H1 (cell line): ENCODE results near the gene RGS9BP. TPM values are rescaled to one million over a fixed set of nuclear protein-coding genes. Genes with fewer than 3 reads are reported as not detected.
"Not testable (repeated sequence)": the region's sequence is repeated elsewhere in the genome, so short reads cannot be mapped to it uniquely, and the experiment has no call there.

Source experiments
- CTCF ChIA-PET: fragments of 300-600 bp; sonication (Branson Sonifier 250); formaldehyde crosslinking; loops from one replicate; lab custom pipeline; 2021; ENCODE audit not compliant: partially characterized antibody; lab: Charles Lee
- POLR2A ChIA-PET: fragments of 300-600 bp; sonication (Branson Sonifier 250); formaldehyde crosslinking; loops from one replicate; lab custom pipeline; 2021; ENCODE audit warnings: inconsistent platforms; ENCODE audit not compliant: partially characterized antibody; lab: Charles Lee
- DNase-seq, 2 experiments: peaks; one replicate each; pipeline versions ENCODE4 v3.0.0 to v3.0.0-alpha.2; 2010 to 2022; ENCODE audit warnings: low spot score in 2 of 2, low read depth in 1 of 2, mixed read lengths in 1 of 2
- FAIRE-seq: peaks from 2 replicates; lab custom pipeline; 2011; peaks lifted over from hg19 to GRCh38; lab: Jason Lieb, UNC
- H2AFZ ChIP-seq: 2 replicates; pipeline ENCODE4 v1.8.1; 2012; ENCODE audit warnings: low read length, inconsistent platforms
- H2AK5ac ChIP-seq: 2 replicates; pipeline ENCODE4 v1.6.1; 2013; ENCODE audit warnings: low read depth, low read length
- H2BK120ac ChIP-seq: replicated peaks from 2 replicates; pipeline ENCODE3; 2013; ENCODE audit warnings: low read depth, low read length, inconsistent platforms
- H2BK12ac ChIP-seq: 2 replicates; pipeline ENCODE4 v1.6.1; 2013; ENCODE audit warnings: low read depth, low read length
- H2BK15ac ChIP-seq: 2 replicates; pipeline ENCODE4 v1.6.1; 2013; ENCODE audit warnings: low read length
- H2BK20ac ChIP-seq: 2 replicates; pipeline ENCODE4 v1.6.1; 2013; ENCODE audit warnings: low read length
- H2BK5ac ChIP-seq: 2 replicates; pipeline ENCODE4 v1.6.1; 2013; ENCODE audit warnings: low read depth, low read length
- H3K14ac ChIP-seq: 2 replicates; pipeline ENCODE4 v1.6.1; 2013; ENCODE audit warnings: inconsistent platforms; ENCODE audit not compliant: insufficient read length
- H3K18ac ChIP-seq: 2 replicates; pipeline ENCODE4 v1.6.1; 2013; ENCODE audit warnings: low read length; ENCODE audit errors: extremely low read depth
- H3K23ac ChIP-seq: 2 replicates; pipeline ENCODE4 v1.6.1; 2013; ENCODE audit warnings: inconsistent platforms; ENCODE audit not compliant: insufficient read length
- H3K23me2 ChIP-seq: 2 replicates; pipeline ENCODE4 v1.6.1; 2013; ENCODE audit warnings: low read depth, low read length
- H3K27ac ChIP-seq: 2 replicates; pipeline ENCODE4 v1.6.1; 2011; ENCODE audit warnings: low read depth, low read length, inconsistent platforms
- H3K27me3 ChIP-seq, 4 experiments: replicated peaks in 1 of 4; 1 replicate in 1 of 4; 2 replicates in 3 of 4; pipeline versions ENCODE4 v1.6.1 to v1.8.1; 2011 to 2013; ENCODE audit warnings: low read length in 3 of 4, mild to moderate bottlenecking in 3 of 4, inconsistent platforms in 2 of 4, mixed read lengths in 2 of 4, moderate library complexity in 1 of 4; ENCODE audit not compliant: control insufficient read depth in 3 of 4, insufficient read depth in 3 of 4; ENCODE audit errors: extremely low read depth in 1 of 4
- H3K36me3 ChIP-seq, 4 experiments: 2 replicates each; pipeline versions ENCODE4 v1.6.1 to v1.8.1; 2011 to 2013; ENCODE audit warnings: mild to moderate bottlenecking in 4 of 4, low read length in 3 of 4, moderate library complexity in 2 of 4, control low read depth in 1 of 4, inconsistent platforms in 1 of 4; ENCODE audit not compliant: insufficient read depth in 4 of 4, control insufficient read depth in 2 of 4
- H3K4ac ChIP-seq: replicated peaks from 2 replicates; pipeline ENCODE3; 2013; ENCODE audit warnings: low read length, low read depth, mixed read lengths, inconsistent platforms; ENCODE audit not compliant: insufficient read length
- H3K4me1 ChIP-seq, 4 experiments: replicated peaks in 1 of 4; 1 replicate in 1 of 4; 2 replicates in 3 of 4; pipeline versions ENCODE4 v1.6.1 to v1.8.1; 2011 to 2013; ENCODE audit warnings: low read length in 3 of 4, inconsistent platforms in 2 of 4, mixed read lengths in 1 of 4; ENCODE audit not compliant: insufficient read depth in 4 of 4, control insufficient read depth in 3 of 4
- H3K4me2 ChIP-seq, 2 experiments: 2 replicates each; pipeline versions ENCODE4 v1.6.1 to v1.8.1; 2011 to 2013; ENCODE audit warnings: low read depth in 2 of 2, low read length in 2 of 2, control low read depth in 1 of 2, inconsistent platforms in 1 of 2, mild to moderate bottlenecking in 1 of 2; ENCODE audit not compliant: insufficient read depth in 1 of 2
- H3K4me3 ChIP-seq, 4 experiments: fragments of 200-600, 300-600 bp in 1 of 4; sonication (generic), shearing (Covaris generic), sonication (Bioruptor Twin) in 1 of 4; 2 replicates each; pipeline versions ENCODE4 v1.5.1 to v1.8.1; 2011 to 2016; ENCODE audit warnings: low read length in 4 of 4, low read depth in 3 of 4, control low read depth in 2 of 4, inconsistent platforms in 2 of 4, mild to moderate bottlenecking in 2 of 4, mixed read lengths in 1 of 4, moderate library complexity in 1 of 4; ENCODE audit not compliant: insufficient read depth in 2 of 4; ENCODE audit errors: extremely low read depth in 1 of 4
- H3K56ac ChIP-seq: replicated peaks from 2 replicates; pipeline ENCODE3; 2013; ENCODE audit warnings: low read depth, mild to moderate bottlenecking, mixed read lengths, low read length, inconsistent platforms; ENCODE audit not compliant: insufficient read length
- H3K79me1 ChIP-seq: 2 replicates; pipeline ENCODE4 v1.6.1; 2013; ENCODE audit warnings: low read depth, low read length, control low read depth
- H3K79me2 ChIP-seq, 2 experiments: 2 replicates each; pipeline versions ENCODE4 v1.6.1 to v1.8.1; 2012 to 2013; ENCODE audit warnings: low read length in 2 of 2, mild to moderate bottlenecking in 2 of 2, inconsistent platforms in 1 of 2; ENCODE audit not compliant: insufficient read depth in 2 of 2, control insufficient read depth in 1 of 2
- H3K9ac ChIP-seq, 4 experiments: replicated peaks in 1 of 4; 1 replicate in 1 of 4; 2 replicates in 3 of 4; pipeline versions ENCODE4 v1.6.1 to v1.8.1; 2011 to 2013; ENCODE audit warnings: low read depth in 3 of 4, low read length in 3 of 4, control low read depth in 2 of 4, mild to moderate bottlenecking in 2 of 4, moderate library complexity in 2 of 4, inconsistent platforms in 1 of 4; ENCODE audit errors: extremely low read depth in 1 of 4
- H3K9me3 ChIP-seq, 2 experiments: 2 replicates each; pipeline versions ENCODE4 v1.6.1 to v1.8.1; 2012 to 2013; ENCODE audit warnings: mild to moderate bottlenecking in 2 of 2, moderate library complexity in 2 of 2, control low read depth in 1 of 2, inconsistent platforms in 1 of 2, low read depth in 1 of 2, low read length in 1 of 2, mixed read lengths in 1 of 2; ENCODE audit not compliant: insufficient read depth in 2 of 2
- H4K20me1 ChIP-seq, 2 experiments: replicated peaks in 1 of 2; 2 replicates each; pipeline versions ENCODE3 to v1.8.1; 2011 to 2013; ENCODE audit warnings: inconsistent platforms in 2 of 2, low read length in 2 of 2, mild to moderate bottlenecking in 1 of 2; ENCODE audit not compliant: insufficient read depth in 2 of 2, control insufficient read depth in 1 of 2
- H4K5ac ChIP-seq: 2 replicates; pipeline ENCODE4 v1.6.1; 2013; ENCODE audit warnings: low read length, low read depth, mixed read lengths, inconsistent platforms; ENCODE audit not compliant: insufficient read length
- H4K8ac ChIP-seq: 2 replicates; pipeline ENCODE4 v1.8.0; 2013; ENCODE audit warnings: mild to moderate bottlenecking, moderate library complexity, low read length, inconsistent platforms; ENCODE audit not compliant: insufficient read depth; ENCODE audit errors: extremely low read depth
- H4K91ac ChIP-seq: replicated peaks from 2 replicates; pipeline ENCODE3; 2013; ENCODE audit warnings: low read length, mixed read lengths, inconsistent platforms; ENCODE audit not compliant: insufficient read length
- WGBS, 2 experiments: shearing (Covaris generic) in 1 of 2; methylation state at CpG; one replicate each; pipeline versions ENCODE4 v1.1.6 to v1.1.7; 2013 to 2015; ENCODE audit warnings: low lambda C conversion rate in 2 of 2, mixed read lengths in 2 of 2, inconsistent platforms in 1 of 2, low coverage in 1 of 2, missing lambda C conversion rate in 1 of 2; ENCODE audit not compliant: insufficient replicate concordance in 2 of 2, insufficient coverage in 1 of 2, insufficient read length in 1 of 2; ENCODE audit errors: extremely low coverage in 1 of 2, missing lambda C conversion rate in 1 of 2; 5-methylcytosine and 5-hydroxymethylcytosine counted together
- polyA plus RNA-seq, 7 experiments: library from polyadenylated mRNA; depleted of rRNA in 3 of 7; stranded (reverse) in 5 of 7; unstranded in 2 of 7; fragments of >200 nt in 5 of 7; fragments of 200-250 nt in 2 of 7; gene quantifications; 1 replicate in 5 of 7; 2 replicates in 1 of 7; 4 replicates in 1 of 7; pipeline versions ENCODE4 v1.2.1 to v1.2.3, GENCODE V29; 2011 to 2013; ENCODE audit warnings: missing spikeins in 2 of 7, mixed read lengths in 2 of 7
- total RNA-seq: library from RNA; stranded (reverse); fragmentation: NEBNext Ultra II Directional; extraction: Animal tissue kit (Norgen Biotek cat#: 25700); gene quantifications from 2 replicates; pipeline ENCODE4 v1.2.1, GENCODE V29; 2021

The RGS9BP gene
- total and polyA plus RNA-seq, 2 of the 8 experiments (the other 6 are each of a cell fraction or from before 2014, with no cell fraction given) = 0.11 to 0.26 TPM

DNA sequence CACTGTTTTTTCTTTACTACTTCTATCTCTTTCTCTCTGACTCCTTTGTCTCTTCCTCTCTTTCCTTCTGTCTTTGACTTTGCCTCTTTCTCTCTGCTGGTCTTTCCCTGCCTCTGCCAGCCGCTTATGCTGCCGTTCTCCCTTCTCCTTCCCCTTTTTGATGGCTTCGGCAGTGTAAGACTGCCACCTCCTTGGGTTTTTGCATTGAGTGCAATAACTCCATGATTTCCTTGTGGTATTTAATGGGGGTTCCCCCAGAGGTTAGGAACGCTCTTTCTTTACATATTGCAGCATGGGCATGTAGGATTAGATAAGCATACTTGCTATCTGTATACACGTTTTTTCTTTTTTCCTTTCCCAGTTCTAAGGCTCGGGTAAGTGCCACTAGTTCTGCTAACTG is 19.9 kb downstream of the RGS9BP start:
- H3K4ac ChIP-seq, H4K20me1 ChIP-seq, H3K18ac ChIP-seq, H2BK120ac ChIP-seq, H3K4me3 ChIP-seq, H3K4me2 ChIP-seq, POLR2A ChIA-PET, H3K36me3 ChIP-seq, H3K9me3 ChIP-seq, H2AK5ac ChIP-seq, H2BK5ac ChIP-seq, H3K9ac ChIP-seq, CTCF ChIA-PET, H3K14ac ChIP-seq, H4K8ac ChIP-seq, H4K5ac ChIP-seq, H3K79me2 ChIP-seq, H3K4me1 ChIP-seq, H3K23ac ChIP-seq, H2BK20ac ChIP-seq, H3K23me2 ChIP-seq, H2BK12ac ChIP-seq, FAIRE-seq, H2AFZ ChIP-seq, H3K56ac ChIP-seq, H2BK15ac ChIP-seq, DNase-seq, H3K79me1 ChIP-seq, H3K27ac ChIP-seq, H4K91ac ChIP-seq: not testable (repeated sequence)
- H3K27me3 ChIP-seq = peaks cover 0 to 21% (median 10%) of the 10 kb centered on the region in 4 experiments; a peak in 6 of 7 replicates
- WGBS, 2 experiments = 74% methylated on average over 6 of the region's 6 CpGs; no CpG with 5 or more reads in 1 of the 2 experiments

DNA sequence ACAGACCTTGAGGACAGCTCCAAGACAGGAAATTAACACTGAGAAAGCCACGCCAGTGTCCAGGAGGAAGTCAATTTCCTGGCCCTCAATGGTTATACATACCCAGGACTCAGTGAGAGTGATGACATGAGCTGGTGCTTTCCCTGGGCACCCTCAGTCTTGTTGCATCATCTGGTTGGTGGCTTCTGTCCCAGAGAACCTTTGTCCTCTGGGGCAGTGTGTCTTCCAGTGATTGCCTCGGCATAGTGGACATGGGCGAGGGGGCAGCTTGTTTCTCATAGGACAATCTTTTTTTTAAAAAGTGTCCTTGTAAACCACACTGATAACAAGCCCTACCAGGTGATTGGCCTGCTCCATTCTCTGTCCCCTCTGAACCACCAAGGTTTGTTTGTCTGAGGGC is 21.1 kb downstream of the RGS9BP start:
- H2BK120ac ChIP-seq, H2BK12ac ChIP-seq, H3K4me2 ChIP-seq, H3K4ac ChIP-seq, H3K56ac ChIP-seq, H3K9me3 ChIP-seq, H3K14ac ChIP-seq, H2AFZ ChIP-seq, H3K36me3 ChIP-seq, H3K4me3 ChIP-seq, POLR2A ChIA-PET, H4K91ac ChIP-seq, H3K79me2 ChIP-seq, H2BK20ac ChIP-seq, H2BK5ac ChIP-seq, FAIRE-seq, H2BK15ac ChIP-seq, H3K18ac ChIP-seq, H3K79me1 ChIP-seq, H3K23me2 ChIP-seq, H3K27ac ChIP-seq, H3K23ac ChIP-seq, H2AK5ac ChIP-seq, H3K4me1 ChIP-seq, H3K9ac ChIP-seq, H4K8ac ChIP-seq, H4K5ac ChIP-seq, H4K20me1 ChIP-seq, DNase-seq: not testable (repeated sequence)
- peaks cover 0 to 15% (median 7%) of the 10 kb centered on the region in 4 experiments; a peak in 6 of 7 replicates for H3K27me3 ChIP-seq
- CTCF ChIA-PET = interaction anchor here (1.3 kb wide), 1 partner anchor 10 kb away, joined by 3 read pairs; no protein-coding TSS in a partner anchor
- WGBS, 2 experiments = 74% methylated on average over 3 of the region's 3 CpGs; no CpG with 5 or more reads in 1 of the 2 experiments
